ENCODE measurements around the gene CCDC14. TPM values are rescaled to one million over a fixed set of nuclear protein-coding genes. Genes with fewer than 3 reads are reported as not detected.
"Not testable (repeated sequence)": the region's sequence is repeated elsewhere in the genome, so short reads cannot be mapped to it uniquely, and the experiment has no call there.

Gene CCDC14
- total and polyA plus RNA-seq, 2 of the 4 experiments (the other 2 are of a cell fraction) = 82.1 to 109 TPM

GRCh38 chr3:123966799-123967198, 5.8 kb upstream of the CCDC14 start:
- H2BK15ac ChIP-seq (ENCODE audit: low read depth, low read length); ATAC-seq (ENCODE audit: low read depth); H2BK5ac ChIP-seq (ENCODE audit: low read depth, low read length, poor library complexity, severe bottlenecking); in situ Hi-C loops (cut with MboI; ENCODE audit: low sequenced_read_pairs); H4K91ac ChIP-seq (ENCODE audit: insufficient read depth, low read depth, low read length); H3K9ac ChIP-seq (ENCODE audit: low read depth, low read length); H2AFZ ChIP-seq (replicated peaks; ENCODE audit: low read length, poor library complexity); H3K23ac ChIP-seq (ENCODE audit: low read depth, low read length); H2BK20ac ChIP-seq (ENCODE audit: low read depth, low read length); H3K4me2 ChIP-seq (ENCODE audit: low read depth, low read length); intact Hi-C loops (cut with micrococcal nuclease); H3K18ac ChIP-seq (ENCODE audit: low read depth, low read length); H3K9me3 ChIP-seq (ENCODE audit: control insufficient read depth, insufficient read depth, low read length); dilution Hi-C loops (cut with HindIII; ENCODE audit: low sequenced_read_pairs, unreplicated experiment); H3K56ac ChIP-seq (ENCODE audit: extremely low read depth, insufficient read depth, low read length); H3K79me1 ChIP-seq (ENCODE audit: low read depth in 1 of 2, low read length in 2 of 2); H2AK5ac ChIP-seq (ENCODE audit: low read depth, low read length); H2AK9ac ChIP-seq (replicated peaks; ENCODE audit: low read depth, low read length, poor library complexity); H3K27ac ChIP-seq (ENCODE audit: insufficient read depth, low read length); H3K14ac ChIP-seq (replicated peaks; ENCODE audit: low read depth, low read length); H3K4me1 ChIP-seq (ENCODE audit: control insufficient read depth, insufficient read depth, low read length); H4K5ac ChIP-seq (ENCODE audit: low read depth, low read length); H3K27me3 ChIP-seq (ENCODE audit: control insufficient read depth, insufficient read depth, low read length); H3K4ac ChIP-seq (ENCODE audit: low read depth, low read length); H3K36me3 ChIP-seq (ENCODE audit: control insufficient read depth, insufficient read depth, low read length); CTCF ChIA-PET; BruUV-seq (replicated peaks); POLR2A ChIA-PET (ENCODE audit: unreplicated experiment); H4K20me1 ChIP-seq (ENCODE audit: insufficient read depth, low read length); H4K8ac ChIP-seq (ENCODE audit: low read depth in 2 of 2, low read length in 2 of 2); H2BK120ac ChIP-seq (ENCODE audit: low read depth, low read length); H3K9me1 ChIP-seq (ENCODE audit: insufficient read depth, low read length); H3K4me3 ChIP-seq (ENCODE audit: insufficient read depth, low read depth, low read length); DNase-seq: not testable (repeated sequence)
- WGBS, 2 experiments (ENCODE audit: extremely low coverage in 2 of 2, insufficient read length in 1 of 2) = no CpG with 5 or more reads among the region's 1 CpG

- H2BK20ac ChIP-seq (ENCODE audit: low read depth, low read length); intact Hi-C loops (cut with micrococcal nuclease); H3K27ac ChIP-seq (ENCODE audit: insufficient read depth, low read length); H4K20me1 ChIP-seq (ENCODE audit: insufficient read depth, low read length); H3K36me3 ChIP-seq (ENCODE audit: control insufficient read depth, insufficient read depth, low read length); H3K4ac ChIP-seq (ENCODE audit: low read depth, low read length); H3K27me3 ChIP-seq (ENCODE audit: control insufficient read depth, insufficient read depth, low read length); H4K8ac ChIP-seq (ENCODE audit: low read depth in 2 of 2, low read length in 2 of 2); H3K9ac ChIP-seq (ENCODE audit: low read depth, low read length); H3K79me1 ChIP-seq (ENCODE audit: low read depth in 1 of 2, low read length in 2 of 2); H3K9me3 ChIP-seq (ENCODE audit: control insufficient read depth, insufficient read depth, low read length); H2BK5ac ChIP-seq (ENCODE audit: low read depth, low read length, poor library complexity, severe bottlenecking); H3K14ac ChIP-seq (replicated peaks; ENCODE audit: low read depth, low read length); H3K9me1 ChIP-seq (ENCODE audit: insufficient read depth, low read length); BruUV-seq (replicated peaks); DNase-seq; H4K5ac ChIP-seq (ENCODE audit: low read depth, low read length); H3K4me2 ChIP-seq (ENCODE audit: low read depth, low read length); H3K56ac ChIP-seq (ENCODE audit: extremely low read depth, insufficient read depth, low read length); H2AK9ac ChIP-seq (replicated peaks; ENCODE audit: low read depth, low read length, poor library complexity); H2AFZ ChIP-seq (replicated peaks; ENCODE audit: low read length, poor library complexity); POLR2A ChIA-PET (ENCODE audit: unreplicated experiment); H3K23ac ChIP-seq (ENCODE audit: low read depth, low read length); H2BK15ac ChIP-seq (ENCODE audit: low read depth, low read length); in situ Hi-C loops (cut with MboI; ENCODE audit: low sequenced_read_pairs); H2AK5ac ChIP-seq (ENCODE audit: low read depth, low read length); H3K18ac ChIP-seq (ENCODE audit: low read depth, low read length); dilution Hi-C loops (cut with HindIII; ENCODE audit: low sequenced_read_pairs, unreplicated experiment); H3K4me1 ChIP-seq (ENCODE audit: control insufficient read depth, insufficient read depth, low read length); CTCF ChIA-PET; ATAC-seq (ENCODE audit: low read depth); H3K4me3 ChIP-seq (ENCODE audit: insufficient read depth, low read depth, low read length); H2BK120ac ChIP-seq (ENCODE audit: low read depth, low read length); H4K91ac ChIP-seq (ENCODE audit: insufficient read depth, low read depth, low read length): not testable (repeated sequence)
- WGBS, 2 experiments (ENCODE audit: extremely low coverage in 2 of 2, insufficient read length in 1 of 2) = 100% methylated on average over 1 of the region's 1 CpG; no CpG with 5 or more reads in 1 of the 2 experiments
Observed at GRCh38 chr3:123964793-123965192, 3.8 kb upstream of the CCDC14 start.
